ENCODE data around the gene STOX2. TPM values are rescaled to one million over a fixed set of nuclear protein-coding genes. Genes with fewer than 3 reads are reported as not detected.
A peak's percentile ranks its signal among the peaks of the same experiment; 100 is the strongest.

The STOX2 gene
- total and polyA plus RNA-seq, 12 donors = 2.2 to 25.5 (median 13.7) TPM

DNA sequence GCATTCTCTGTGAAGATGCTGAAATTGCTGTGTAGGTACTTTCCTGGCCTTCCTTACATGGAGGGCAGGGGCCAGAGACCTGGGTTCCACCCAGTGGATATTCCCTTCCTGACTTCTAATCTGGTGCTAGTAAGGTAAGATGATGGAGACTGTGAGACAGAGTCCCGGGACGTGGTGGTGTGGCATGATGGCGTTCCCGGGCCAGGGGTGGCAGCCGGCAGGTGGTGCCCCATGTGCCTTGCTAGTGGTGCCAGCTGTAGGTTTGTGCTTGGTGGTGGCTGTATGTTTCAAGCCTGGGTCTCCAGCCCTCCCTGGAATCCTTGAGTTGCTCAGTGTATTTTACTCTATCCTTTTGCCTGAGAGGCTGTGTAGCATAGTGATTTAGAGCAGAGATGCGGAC is 10.9 kb downstream of the STOX2 start:
- no peak for TF ChIP-seq CTCF (IDR thresholded peaks at IDR 0.05)
- intact Hi-C loops (cut with DNase I) = no loop called here
- H3K4me3 ChIP-seq = no peak overlapping the region
- H3K27me3 ChIP-seq = no peaks in the 10 kb centered on the region
- WGBS, 2 donors = 82% methylated on average over 6 of the region's 6 CpGs
- no peak overlapping the region for H3K27ac ChIP-seq
- no peak for ATAC-seq
- H3K9me3 ChIP-seq = no peaks in the 10 kb centered on the region
- H3K4me1 ChIP-seq = peaks cover 0 to 32% (median 9%) of the 10 kb centered on the region in 9 donors
- H3K36me3 ChIP-seq = no peaks in the 10 kb centered on the region
- DNase-seq = no peak

DNA sequence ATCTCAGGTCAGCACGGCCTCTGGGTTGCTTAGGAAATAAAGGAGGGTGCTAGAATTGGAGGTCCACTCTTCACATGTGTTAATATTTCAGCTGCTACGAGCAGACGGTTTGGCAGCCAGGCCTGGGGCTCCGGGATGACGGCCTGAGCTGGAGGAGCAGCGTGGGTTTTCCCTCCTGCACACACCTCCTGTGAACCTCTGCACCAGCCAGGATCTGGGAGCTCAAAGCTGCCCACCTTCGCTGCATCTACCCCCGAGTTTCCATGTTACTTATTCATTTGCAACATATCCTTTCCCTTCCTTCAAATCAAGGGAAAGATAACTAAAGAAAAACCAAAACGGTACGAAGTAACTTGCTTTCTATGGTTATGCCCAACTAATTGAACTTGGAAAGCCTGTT is 13.6 kb downstream of the STOX2 start:
- H3K27me3 ChIP-seq = no peaks in the 10 kb centered on the region
- intact Hi-C loops (cut with DNase I) = no loop called here
- H3K4me3 ChIP-seq = no peak overlapping the region
- TF ChIP-seq CTCF (IDR thresholded peaks at IDR 0.05) = no peak
- WGBS, 2 donors = 83 to 89% methylated on average over 10 of the region's 10 CpGs
- H3K9me3 ChIP-seq = no peaks in the 10 kb centered on the region
- ATAC-seq = peak in 1 of 8 donors; percentile 5
- no peak overlapping the region for H3K27ac ChIP-seq
- H3K36me3 ChIP-seq = no peaks in the 10 kb centered on the region
- peaks cover 0 to 26% (median 9%) of the 10 kb centered on the region in 9 donors for H3K4me1 ChIP-seq
- DNase-seq = no peak

- 24 to 28% methylated on average over 12 of the region's 12 CpGs for WGBS, 2 donors
- H3K27ac ChIP-seq = no peak overlapping the region
- intact Hi-C loops (cut with DNase I) = no loop called here
- no peak for TF ChIP-seq CTCF (IDR thresholded peaks at IDR 0.05)
- H3K9me3 ChIP-seq = no peaks in the 10 kb centered on the region
- DNase-seq (peak; percentile 66 to 73), ATAC-seq (peak; percentile 84 to 94 (median 90))
- peaks cover 0 to 26% (median 9%) of the 10 kb centered on the region in 9 donors for H3K4me1 ChIP-seq
- H3K4me3 ChIP-seq = no peak overlapping the region
- no peaks in the 10 kb centered on the region for H3K27me3 ChIP-seq
- H3K36me3 ChIP-seq = no peaks in the 10 kb centered on the region
Measured at GRCh38 chr4:183919141-183919540, 14.0 kb downstream of the STOX2 start.

DNA sequence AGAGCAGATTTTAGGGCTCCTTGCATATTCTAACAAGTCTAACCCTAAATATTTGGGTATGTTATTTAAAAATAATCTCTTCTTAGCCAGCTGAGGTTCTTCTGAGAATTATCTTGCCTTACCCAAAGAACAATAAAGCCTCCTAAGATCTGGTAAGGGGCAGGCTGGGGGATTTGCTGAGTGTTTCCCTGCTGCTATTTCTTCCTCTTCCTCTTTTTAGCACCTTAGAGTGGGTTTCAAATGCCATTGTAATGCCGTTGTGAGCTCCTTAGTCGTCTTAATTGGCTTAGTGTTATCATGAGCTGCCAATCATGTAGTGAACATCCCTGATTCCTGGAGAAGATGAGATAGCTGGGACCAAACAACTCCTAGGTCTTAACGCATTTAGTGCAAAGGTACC is 15.4 kb downstream of the STOX2 start:
- WGBS, 2 donors = 33 to 38% methylated on average over 3 of the region's 3 CpGs

More for the DNA sequence above, 15.4 kb downstream of the STOX2 start:
- no peak overlapping the region for H3K27ac ChIP-seq
- TF ChIP-seq CTCF (IDR thresholded peaks at IDR 0.05) = no peak
- H3K9me3 ChIP-seq = no peaks in the 10 kb centered on the region
- intact Hi-C loops (cut with DNase I) = no loop called here
- DNase-seq (no peak), ATAC-seq (no peak)
- H3K4me1 ChIP-seq = peaks cover 0 to 26% (median 9%) of the 10 kb centered on the region in 9 donors
- H3K36me3 ChIP-seq = no peaks in the 10 kb centered on the region
- H3K4me3 ChIP-seq = no peak overlapping the region
- H3K27me3 ChIP-seq = no peaks in the 10 kb centered on the region
